Measurements from ENCODE around the gene ETS1.
A peak's percentile ranks its signal among the peaks of the same experiment; 100 is the strongest.

Gene ETS1

GRCh38 chr11:128424851-128425285, 162.5 kb downstream of the ETS1 start:
- no peaks in the 10 kb centered on the region for H3K27me3 ChIP-seq (ENCODE audit: control insufficient read depth in 1 of 2, insufficient read depth in 2 of 2, low read length in 2 of 2)
- peak overlapping the region; percentile 18 to 37 for H3K4me3 ChIP-seq (ENCODE audit: low read depth in 1 of 2, low read length in 2 of 2)
- peak overlapping the region; percentile 65 for H3K27ac ChIP-seq (ENCODE audit: low read depth, low read length)
- peak overlapping the region; percentile 44 to 54 for H3K9ac ChIP-seq (ENCODE audit: low read depth in 1 of 2, low read length in 2 of 2)
- no peaks in the 10 kb centered on the region for H3K9me3 ChIP-seq (ENCODE audit: control insufficient read depth in 1 of 2, low read length in 2 of 2)
- no peaks in the 10 kb centered on the region for H3K36me3 ChIP-seq (ENCODE audit: control insufficient read depth in 1 of 2, insufficient read depth in 2 of 2, low read length in 2 of 2)
- peaks cover 20 to 25% of the 10 kb centered on the region in 2 donors for H3K4me1 ChIP-seq (ENCODE audit: control insufficient read depth in 1 of 2, insufficient read depth in 2 of 2, low read length in 2 of 2)

GRCh38 chr11:128424271-128424711, 163.1 kb downstream of the ETS1 start:
- Histone ChIP-seq H3K9ac (ENCODE audit: low read depth in 1 of 2, low read length in 2 of 2) (peak overlapping the region in 1 of 2 donors; percentile 54), H3K27me3 (ENCODE audit: control insufficient read depth in 1 of 2, insufficient read depth in 2 of 2, low read length in 2 of 2) (no peaks in the 10 kb centered on the region), H3K4me3 (ENCODE audit: low read depth in 1 of 2, low read length in 2 of 2) (peak overlapping the region in 1 of 2 donors; percentile 2), H3K4me1 (ENCODE audit: control insufficient read depth in 1 of 2, insufficient read depth in 2 of 2, low read length in 2 of 2) (peaks cover 20 to 25% of the 10 kb centered on the region in 2 donors), H3K36me3 (ENCODE audit: control insufficient read depth in 1 of 2, insufficient read depth in 2 of 2, low read length in 2 of 2) (no peaks in the 10 kb centered on the region), H3K27ac (ENCODE audit: low read depth, low read length) (peak overlapping the region; percentile 65), H3K9me3 (ENCODE audit: control insufficient read depth in 1 of 2, low read length in 2 of 2) (no peaks in the 10 kb centered on the region)

GRCh38 chr11:128422576-128423370, 164.6 kb downstream of the ETS1 start:
- Histone ChIP-seq H3K9me3 (ENCODE audit: control insufficient read depth in 1 of 2, low read length in 2 of 2) (no peaks in the 10 kb centered on the region), H3K36me3 (ENCODE audit: control insufficient read depth in 1 of 2, insufficient read depth in 2 of 2, low read length in 2 of 2) (no peaks in the 10 kb centered on the region), H3K4me3 (ENCODE audit: low read depth in 1 of 2, low read length in 2 of 2) (no peak overlapping the region), H3K27me3 (ENCODE audit: control insufficient read depth in 1 of 2, insufficient read depth in 2 of 2, low read length in 2 of 2) (no peaks in the 10 kb centered on the region), H3K9ac (ENCODE audit: low read depth in 1 of 2, low read length in 2 of 2) (no peak overlapping the region), H3K27ac (ENCODE audit: low read depth, low read length) (no peak overlapping the region), H3K4me1 (ENCODE audit: control insufficient read depth in 1 of 2, insufficient read depth in 2 of 2, low read length in 2 of 2) (peaks cover 20 to 25% of the 10 kb centered on the region in 2 donors)

- Histone ChIP-seq H3K9ac (ENCODE audit: low read depth in 1 of 2, low read length in 2 of 2) (peak overlapping the region in 1 of 2 donors; percentile 4), H3K9me3 (ENCODE audit: control insufficient read depth in 1 of 2, low read length in 2 of 2) (no peaks in the 10 kb centered on the region), H3K27ac (ENCODE audit: low read depth, low read length) (no peak overlapping the region), H3K36me3 (ENCODE audit: control insufficient read depth in 1 of 2, insufficient read depth in 2 of 2, low read length in 2 of 2) (no peaks in the 10 kb centered on the region), H3K4me1 (ENCODE audit: control insufficient read depth in 1 of 2, insufficient read depth in 2 of 2, low read length in 2 of 2) (peaks cover 20 to 25% of the 10 kb centered on the region in 2 donors), H3K4me3 (ENCODE audit: low read depth in 1 of 2, low read length in 2 of 2) (no peak overlapping the region), H3K27me3 (ENCODE audit: control insufficient read depth in 1 of 2, insufficient read depth in 2 of 2, low read length in 2 of 2) (no peaks in the 10 kb centered on the region)
Measured at GRCh38 chr11:128421577-128422330, 165.6 kb downstream of the ETS1 start.

GRCh38 chr11:128420951-128421350, 166.4 kb downstream of the ETS1 start:
- H3K4me3 ChIP-seq (ENCODE audit: low read depth in 1 of 2, low read length in 2 of 2) = no peak overlapping the region
- H3K9ac ChIP-seq (ENCODE audit: low read depth in 1 of 2, low read length in 2 of 2) = no peak overlapping the region
- H3K36me3 ChIP-seq (ENCODE audit: control insufficient read depth in 1 of 2, insufficient read depth in 2 of 2, low read length in 2 of 2) = no peaks in the 10 kb centered on the region
- no peaks in the 10 kb centered on the region for H3K27me3 ChIP-seq (ENCODE audit: control insufficient read depth in 1 of 2, insufficient read depth in 2 of 2, low read length in 2 of 2)
- no peak overlapping the region for H3K27ac ChIP-seq (ENCODE audit: low read depth, low read length)
- H3K9me3 ChIP-seq (ENCODE audit: control insufficient read depth in 1 of 2, low read length in 2 of 2) = no peaks in the 10 kb centered on the region
- H3K4me1 ChIP-seq (ENCODE audit: control insufficient read depth in 1 of 2, insufficient read depth in 2 of 2, low read length in 2 of 2) = peaks cover 20 to 24% of the 10 kb centered on the region in 2 donors

- Histone ChIP-seq H3K9me3 (ENCODE audit: control insufficient read depth in 1 of 2, low read length in 2 of 2) (no peaks in the 10 kb centered on the region), H3K4me1 (ENCODE audit: control insufficient read depth in 1 of 2, insufficient read depth in 2 of 2, low read length in 2 of 2) (peaks cover 15 to 19% of the 10 kb centered on the region in 2 donors), H3K36me3 (ENCODE audit: control insufficient read depth in 1 of 2, insufficient read depth in 2 of 2, low read length in 2 of 2) (no peaks in the 10 kb centered on the region), H3K9ac (ENCODE audit: low read depth in 1 of 2, low read length in 2 of 2) (no peak overlapping the region), H3K27ac (ENCODE audit: low read depth, low read length) (no peak overlapping the region), H3K4me3 (ENCODE audit: low read depth in 1 of 2, low read length in 2 of 2) (no peak overlapping the region), H3K27me3 (ENCODE audit: control insufficient read depth in 1 of 2, insufficient read depth in 2 of 2, low read length in 2 of 2) (no peaks in the 10 kb centered on the region)
Measured at GRCh38 chr11:128420265-128420664, 167.1 kb downstream of the ETS1 start.

- Histone ChIP-seq H3K36me3 (ENCODE audit: control insufficient read depth in 1 of 2, insufficient read depth in 2 of 2, low read length in 2 of 2) (no peaks in the 10 kb centered on the region), H3K4me3 (ENCODE audit: low read depth in 1 of 2, low read length in 2 of 2) (no peak overlapping the region), H3K4me1 (ENCODE audit: control insufficient read depth in 1 of 2, insufficient read depth in 2 of 2, low read length in 2 of 2) (peaks cover 4 to 10% of the 10 kb centered on the region in 2 donors), H3K9ac (ENCODE audit: low read depth in 1 of 2, low read length in 2 of 2) (no peak overlapping the region), H3K27ac (ENCODE audit: low read depth, low read length) (no peak overlapping the region), H3K27me3 (ENCODE audit: control insufficient read depth in 1 of 2, insufficient read depth in 2 of 2, low read length in 2 of 2) (no peaks in the 10 kb centered on the region), H3K9me3 (ENCODE audit: control insufficient read depth in 1 of 2, low read length in 2 of 2) (no peaks in the 10 kb centered on the region)
Measured at GRCh38 chr11:128419012-128419767, 168.2 kb downstream of the ETS1 start.

- H3K9ac ChIP-seq (ENCODE audit: low read depth in 1 of 2, low read length in 2 of 2) = no peak overlapping the region
- no peaks in the 10 kb centered on the region for H3K27me3 ChIP-seq (ENCODE audit: control insufficient read depth in 1 of 2, insufficient read depth in 2 of 2, low read length in 2 of 2)
- H3K4me3 ChIP-seq (ENCODE audit: low read depth in 1 of 2, low read length in 2 of 2) = no peak overlapping the region
- no peaks in the 10 kb centered on the region for H3K9me3 ChIP-seq (ENCODE audit: control insufficient read depth in 1 of 2, low read length in 2 of 2)
- H3K4me1 ChIP-seq (ENCODE audit: control insufficient read depth in 1 of 2, insufficient read depth in 2 of 2, low read length in 2 of 2) = no peaks in the 10 kb centered on the region
- H3K27ac ChIP-seq (ENCODE audit: low read depth, low read length) = no peak overlapping the region
- H3K36me3 ChIP-seq (ENCODE audit: control insufficient read depth in 1 of 2, insufficient read depth in 2 of 2, low read length in 2 of 2) = no peaks in the 10 kb centered on the region
Measured at GRCh38 chr11:128417607-128418324, 169.6 kb downstream of the ETS1 start.

GRCh38 chr11:128416976-128417375, 170.4 kb downstream of the ETS1 start:
- H3K36me3 ChIP-seq (ENCODE audit: control insufficient read depth in 1 of 2, insufficient read depth in 2 of 2, low read length in 2 of 2) = no peaks in the 10 kb centered on the region

More at GRCh38 chr11:128416976-128417375, 170.4 kb downstream of the ETS1 start:
- Histone ChIP-seq H3K4me3 (ENCODE audit: low read depth in 1 of 2, low read length in 2 of 2) (no peak overlapping the region), H3K27ac (ENCODE audit: low read depth, low read length) (no peak overlapping the region), H3K9me3 (ENCODE audit: control insufficient read depth in 1 of 2, low read length in 2 of 2) (no peaks in the 10 kb centered on the region), H3K9ac (ENCODE audit: low read depth in 1 of 2, low read length in 2 of 2) (no peak overlapping the region), H3K27me3 (ENCODE audit: control insufficient read depth in 1 of 2, insufficient read depth in 2 of 2, low read length in 2 of 2) (no peaks in the 10 kb centered on the region), H3K4me1 (ENCODE audit: control insufficient read depth in 1 of 2, insufficient read depth in 2 of 2, low read length in 2 of 2) (no peaks in the 10 kb centered on the region)
